ENCODE results near the gene UTP11.

DNA sequence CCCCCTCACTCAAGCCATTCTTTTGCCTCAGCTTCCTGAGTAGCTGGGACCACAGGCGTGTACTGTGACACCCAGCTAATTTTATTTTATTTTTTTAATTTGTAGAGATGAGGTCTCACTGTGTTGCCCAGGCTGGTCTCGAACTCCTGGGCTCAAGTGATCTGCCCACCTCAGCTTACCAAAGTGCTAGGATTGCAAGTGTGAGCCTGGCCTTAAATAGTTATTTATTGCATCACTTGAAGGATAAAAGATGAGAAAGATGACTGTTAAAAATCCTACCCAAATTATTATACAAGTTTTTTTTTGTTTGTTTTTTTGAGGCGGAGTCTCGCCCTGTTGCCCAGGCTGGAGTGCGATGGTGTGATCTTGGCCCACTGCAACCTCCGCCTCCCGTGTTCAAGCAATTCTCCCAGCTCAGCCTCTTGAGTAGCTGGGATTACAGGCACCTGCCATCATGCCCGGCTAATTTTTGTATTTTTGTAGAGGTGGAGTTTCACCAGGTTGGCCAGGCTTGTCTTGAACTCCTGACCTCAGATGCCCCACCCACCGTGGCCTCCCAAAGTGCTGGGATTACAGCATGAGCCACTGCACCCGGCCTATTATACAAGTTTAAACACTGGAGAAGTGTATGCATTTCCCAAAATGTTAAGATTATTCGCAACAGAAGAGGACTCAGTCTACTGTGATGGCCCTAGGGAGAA lies 2.3 kb downstream of the UTP11 start:
- TF ChIP-seq LEF1 (IDR thresholded peaks at IDR 0.05; ENCODE audit: borderline replicate concordance) (no peak), FOXM1 (IDR thresholded peaks at IDR 0.05; ENCODE audit: borderline replicate concordance) (no peak), SP1 (IDR thresholded peaks at IDR 0.05) (no peak), ZNF384 (IDR thresholded peaks at IDR 0.05) (no peak)
